A673 (cell line): ENCODE data around the gene HLCS.

Experiments used
- CTCF ChIP-seq: fragments of 300-800, 200-600 bp; sonication (generic); conservative IDR thresholded peaks from 2 replicates; pipeline ENCODE4 v1.5.1; 2017; ENCODE audit warnings: low read depth, mild to moderate bottlenecking, antibody characterized with exemption, low read length, moderate library complexity, mixed read lengths
- EZH2 ChIP-seq: fragments of 200-600 bp; sonication (generic); IDR thresholded peaks from 2 replicates; pipeline ENCODE4 v1.6.1; 2017; ENCODE audit warnings: borderline replicate concordance, low read depth, mild to moderate bottlenecking, mixed read lengths, antibody characterized with exemption, low read length; ENCODE audit not compliant: poor library complexity, severe bottlenecking

DNA sequence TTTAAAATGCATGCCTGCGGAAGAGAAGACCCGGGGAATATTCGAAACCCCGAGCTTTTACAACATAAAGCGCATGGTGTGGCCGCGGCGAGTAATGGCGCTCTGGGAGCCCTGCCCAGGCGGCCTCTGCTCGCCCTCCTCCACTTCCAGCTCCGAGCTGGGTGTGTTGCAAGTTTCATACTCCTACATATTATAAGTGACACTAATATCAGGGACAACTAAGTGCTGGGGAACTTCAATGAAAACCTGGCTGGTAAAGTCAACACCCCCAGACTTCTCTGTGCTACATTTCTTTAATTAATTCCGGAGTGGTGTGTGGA lies 255.8 kb downstream of the HLCS start:
- TF ChIP-seq CTCF, result no peak
- TF ChIP-seq EZH2, result no peak
